H1 (cell line): ENCODE data around the gene SLC19A1. TPM values are rescaled to one million over a fixed set of nuclear protein-coding genes. Genes with fewer than 3 reads are reported as not detected.

Experiments
- CTCF ChIA-PET: fragments of 300-600 bp; sonication (Branson Sonifier 250); formaldehyde crosslinking; loops from one replicate; lab custom pipeline; 2021; ENCODE audit not compliant: partially characterized antibody; lab: Charles Lee
- POLR2A ChIA-PET: fragments of 300-600 bp; sonication (Branson Sonifier 250); formaldehyde crosslinking; loops from one replicate; lab custom pipeline; 2021; ENCODE audit warnings: inconsistent platforms; ENCODE audit not compliant: partially characterized antibody; lab: Charles Lee
- DNase-seq, 2 experiments: peaks; one replicate each; pipeline versions ENCODE4 v3.0.0 to v3.0.0-alpha.2; 2010 to 2022; ENCODE audit warnings: low spot score in 2 of 2, low read depth in 1 of 2, mixed read lengths in 1 of 2
- FAIRE-seq: peaks from 2 replicates; lab custom pipeline; 2011; peaks lifted over from hg19 to GRCh38; lab: Jason Lieb, UNC
- H2AFZ ChIP-seq: 2 replicates; pipeline ENCODE4 v1.8.1; 2012; ENCODE audit warnings: low read length, inconsistent platforms
- H2AK5ac ChIP-seq: 2 replicates; pipeline ENCODE4 v1.6.1; 2013; ENCODE audit warnings: low read depth, low read length
- H2BK120ac ChIP-seq: replicated peaks from 2 replicates; pipeline ENCODE3; 2013; ENCODE audit warnings: low read depth, low read length, inconsistent platforms
- H2BK12ac ChIP-seq: 2 replicates; pipeline ENCODE4 v1.6.1; 2013; ENCODE audit warnings: low read depth, low read length
- H2BK15ac ChIP-seq: 2 replicates; pipeline ENCODE4 v1.6.1; 2013; ENCODE audit warnings: low read length
- H2BK20ac ChIP-seq: 2 replicates; pipeline ENCODE4 v1.6.1; 2013; ENCODE audit warnings: low read length
- H2BK5ac ChIP-seq: 2 replicates; pipeline ENCODE4 v1.6.1; 2013; ENCODE audit warnings: low read depth, low read length
- H3K14ac ChIP-seq: 2 replicates; pipeline ENCODE4 v1.6.1; 2013; ENCODE audit warnings: inconsistent platforms; ENCODE audit not compliant: insufficient read length
- H3K18ac ChIP-seq: 2 replicates; pipeline ENCODE4 v1.6.1; 2013; ENCODE audit warnings: low read length; ENCODE audit errors: extremely low read depth
- H3K23ac ChIP-seq: 2 replicates; pipeline ENCODE4 v1.6.1; 2013; ENCODE audit warnings: inconsistent platforms; ENCODE audit not compliant: insufficient read length
- H3K23me2 ChIP-seq: 2 replicates; pipeline ENCODE4 v1.6.1; 2013; ENCODE audit warnings: low read depth, low read length
- H3K27ac ChIP-seq: 2 replicates; pipeline ENCODE4 v1.6.1; 2011; ENCODE audit warnings: low read depth, low read length, inconsistent platforms
- H3K27me3 ChIP-seq, 4 experiments: replicated peaks in 1 of 4; 1 replicate in 1 of 4; 2 replicates in 3 of 4; pipeline versions ENCODE4 v1.6.1 to v1.8.1; 2011 to 2013; ENCODE audit warnings: low read length in 3 of 4, mild to moderate bottlenecking in 3 of 4, inconsistent platforms in 2 of 4, mixed read lengths in 2 of 4, moderate library complexity in 1 of 4; ENCODE audit not compliant: control insufficient read depth in 3 of 4, insufficient read depth in 3 of 4; ENCODE audit errors: extremely low read depth in 1 of 4
- H3K36me3 ChIP-seq, 4 experiments: 2 replicates each; pipeline versions ENCODE4 v1.6.1 to v1.8.1; 2011 to 2013; ENCODE audit warnings: mild to moderate bottlenecking in 4 of 4, low read length in 3 of 4, moderate library complexity in 2 of 4, control low read depth in 1 of 4, inconsistent platforms in 1 of 4; ENCODE audit not compliant: insufficient read depth in 4 of 4, control insufficient read depth in 2 of 4
- H3K4ac ChIP-seq: replicated peaks from 2 replicates; pipeline ENCODE3; 2013; ENCODE audit warnings: low read length, low read depth, mixed read lengths, inconsistent platforms; ENCODE audit not compliant: insufficient read length
- H3K4me1 ChIP-seq, 4 experiments: replicated peaks in 1 of 4; 1 replicate in 1 of 4; 2 replicates in 3 of 4; pipeline versions ENCODE4 v1.6.1 to v1.8.1; 2011 to 2013; ENCODE audit warnings: low read length in 3 of 4, inconsistent platforms in 2 of 4, mixed read lengths in 1 of 4; ENCODE audit not compliant: insufficient read depth in 4 of 4, control insufficient read depth in 3 of 4
- H3K4me2 ChIP-seq, 2 experiments: 2 replicates each; pipeline versions ENCODE4 v1.6.1 to v1.8.1; 2011 to 2013; ENCODE audit warnings: low read depth in 2 of 2, low read length in 2 of 2, control low read depth in 1 of 2, inconsistent platforms in 1 of 2, mild to moderate bottlenecking in 1 of 2; ENCODE audit not compliant: insufficient read depth in 1 of 2
- H3K4me3 ChIP-seq, 4 experiments: fragments of 200-600, 300-600 bp in 1 of 4; sonication (generic), shearing (Covaris generic), sonication (Bioruptor Twin) in 1 of 4; 2 replicates each; pipeline versions ENCODE4 v1.5.1 to v1.8.1; 2011 to 2016; ENCODE audit warnings: low read length in 4 of 4, low read depth in 3 of 4, control low read depth in 2 of 4, inconsistent platforms in 2 of 4, mild to moderate bottlenecking in 2 of 4, mixed read lengths in 1 of 4, moderate library complexity in 1 of 4; ENCODE audit not compliant: insufficient read depth in 2 of 4; ENCODE audit errors: extremely low read depth in 1 of 4
- H3K56ac ChIP-seq: replicated peaks from 2 replicates; pipeline ENCODE3; 2013; ENCODE audit warnings: low read depth, mild to moderate bottlenecking, mixed read lengths, low read length, inconsistent platforms; ENCODE audit not compliant: insufficient read length
- H3K79me1 ChIP-seq: 2 replicates; pipeline ENCODE4 v1.6.1; 2013; ENCODE audit warnings: low read depth, low read length, control low read depth
- H3K79me2 ChIP-seq, 2 experiments: 2 replicates each; pipeline versions ENCODE4 v1.6.1 to v1.8.1; 2012 to 2013; ENCODE audit warnings: low read length in 2 of 2, mild to moderate bottlenecking in 2 of 2, inconsistent platforms in 1 of 2; ENCODE audit not compliant: insufficient read depth in 2 of 2, control insufficient read depth in 1 of 2
- H3K9ac ChIP-seq, 4 experiments: replicated peaks in 1 of 4; 1 replicate in 1 of 4; 2 replicates in 3 of 4; pipeline versions ENCODE4 v1.6.1 to v1.8.1; 2011 to 2013; ENCODE audit warnings: low read depth in 3 of 4, low read length in 3 of 4, control low read depth in 2 of 4, mild to moderate bottlenecking in 2 of 4, moderate library complexity in 2 of 4, inconsistent platforms in 1 of 4; ENCODE audit errors: extremely low read depth in 1 of 4
- H3K9me3 ChIP-seq, 2 experiments: 2 replicates each; pipeline versions ENCODE4 v1.6.1 to v1.8.1; 2012 to 2013; ENCODE audit warnings: mild to moderate bottlenecking in 2 of 2, moderate library complexity in 2 of 2, control low read depth in 1 of 2, inconsistent platforms in 1 of 2, low read depth in 1 of 2, low read length in 1 of 2, mixed read lengths in 1 of 2; ENCODE audit not compliant: insufficient read depth in 2 of 2
- H4K20me1 ChIP-seq, 2 experiments: replicated peaks in 1 of 2; 2 replicates each; pipeline versions ENCODE3 to v1.8.1; 2011 to 2013; ENCODE audit warnings: inconsistent platforms in 2 of 2, low read length in 2 of 2, mild to moderate bottlenecking in 1 of 2; ENCODE audit not compliant: insufficient read depth in 2 of 2, control insufficient read depth in 1 of 2
- H4K5ac ChIP-seq: 2 replicates; pipeline ENCODE4 v1.6.1; 2013; ENCODE audit warnings: low read length, low read depth, mixed read lengths, inconsistent platforms; ENCODE audit not compliant: insufficient read length
- H4K8ac ChIP-seq: 2 replicates; pipeline ENCODE4 v1.8.0; 2013; ENCODE audit warnings: mild to moderate bottlenecking, moderate library complexity, low read length, inconsistent platforms; ENCODE audit not compliant: insufficient read depth; ENCODE audit errors: extremely low read depth
- H4K91ac ChIP-seq: replicated peaks from 2 replicates; pipeline ENCODE3; 2013; ENCODE audit warnings: low read length, mixed read lengths, inconsistent platforms; ENCODE audit not compliant: insufficient read length
- CHD2 ChIP-seq: IDR thresholded peaks from 2 replicates; pipeline ENCODE4 v1.6.1; 2012; ENCODE audit warnings: low read length, improper control_type of control experiment
- HDAC2 ChIP-seq, 2 experiments: fragments of 300-600 bp in 1 of 2; sonication (generic) in 1 of 2; IDR thresholded peaks; 2 replicates each; pipeline ENCODE4 v1.6.1; 2011 to 2012; ENCODE audit warnings: low read depth in 2 of 2, low read length in 2 of 2, mild to moderate bottlenecking in 2 of 2, moderate library complexity in 2 of 2, borderline replicate concordance in 1 of 2, inconsistent platforms in 1 of 2
- POLR2A ChIP-seq, 2 experiments: IDR thresholded peaks; 1 replicate in 1 of 2; 2 replicates in 1 of 2; pipeline ENCODE4 v1.6.1; 2011; ENCODE audit warnings: low read depth in 2 of 2, low read length in 2 of 2, mild to moderate bottlenecking in 2 of 2; ENCODE audit errors: control extremely low read depth in 1 of 2
- TAF7 ChIP-seq: optimal IDR thresholded peaks from 2 replicates; pipeline ENCODE3; 2011; ENCODE audit warnings: low read depth, mild to moderate bottlenecking, inconsistent platforms, low read length, moderate library complexity, borderline replicate concordance
- WGBS, 2 experiments: shearing (Covaris generic) in 1 of 2; methylation state at CpG; one replicate each; pipeline versions ENCODE4 v1.1.6 to v1.1.7; 2013 to 2015; ENCODE audit warnings: low lambda C conversion rate in 2 of 2, mixed read lengths in 2 of 2, inconsistent platforms in 1 of 2, low coverage in 1 of 2, missing lambda C conversion rate in 1 of 2; ENCODE audit not compliant: insufficient replicate concordance in 2 of 2, insufficient coverage in 1 of 2, insufficient read length in 1 of 2; ENCODE audit errors: extremely low coverage in 1 of 2, missing lambda C conversion rate in 1 of 2; 5-methylcytosine and 5-hydroxymethylcytosine counted together
- polyA plus RNA-seq, 7 experiments: library from polyadenylated mRNA; depleted of rRNA in 3 of 7; stranded (reverse) in 5 of 7; unstranded in 2 of 7; fragments of >200 nt in 5 of 7; fragments of 200-250 nt in 2 of 7; gene quantifications; 1 replicate in 5 of 7; 2 replicates in 1 of 7; 4 replicates in 1 of 7; pipeline versions ENCODE4 v1.2.1 to v1.2.3, GENCODE V29; 2011 to 2013; ENCODE audit warnings: missing spikeins in 2 of 7, mixed read lengths in 2 of 7
- total RNA-seq: library from RNA; stranded (reverse); fragmentation: NEBNext Ultra II Directional; extraction: Animal tissue kit (Norgen Biotek cat#: 25700); gene quantifications from 2 replicates; pipeline ENCODE4 v1.2.1, GENCODE V29; 2021
- TF ChIP-seq, protein P1 (sequence below), 3 experiments: IDR thresholded peaks; 1 replicate in 2 of 3; 2 replicates in 1 of 3; pipeline versions ENCODE4 v1.5.1 to v1.6.1; 2011; ENCODE audit warnings: low read length in 3 of 3, mild to moderate bottlenecking in 3 of 3, inconsistent platforms in 2 of 3, low read depth in 1 of 3, moderate library complexity in 1 of 3; ENCODE audit not compliant: insufficient read depth in 1 of 3; ENCODE audit errors: control extremely low read depth in 1 of 3

SLC19A1 gene
- total and polyA plus RNA-seq, 2 of the 8 experiments (the other 6 are each of a cell fraction or from before 2014, with no cell fraction given), result 31.6 to 43.8 TPM

DNA sequence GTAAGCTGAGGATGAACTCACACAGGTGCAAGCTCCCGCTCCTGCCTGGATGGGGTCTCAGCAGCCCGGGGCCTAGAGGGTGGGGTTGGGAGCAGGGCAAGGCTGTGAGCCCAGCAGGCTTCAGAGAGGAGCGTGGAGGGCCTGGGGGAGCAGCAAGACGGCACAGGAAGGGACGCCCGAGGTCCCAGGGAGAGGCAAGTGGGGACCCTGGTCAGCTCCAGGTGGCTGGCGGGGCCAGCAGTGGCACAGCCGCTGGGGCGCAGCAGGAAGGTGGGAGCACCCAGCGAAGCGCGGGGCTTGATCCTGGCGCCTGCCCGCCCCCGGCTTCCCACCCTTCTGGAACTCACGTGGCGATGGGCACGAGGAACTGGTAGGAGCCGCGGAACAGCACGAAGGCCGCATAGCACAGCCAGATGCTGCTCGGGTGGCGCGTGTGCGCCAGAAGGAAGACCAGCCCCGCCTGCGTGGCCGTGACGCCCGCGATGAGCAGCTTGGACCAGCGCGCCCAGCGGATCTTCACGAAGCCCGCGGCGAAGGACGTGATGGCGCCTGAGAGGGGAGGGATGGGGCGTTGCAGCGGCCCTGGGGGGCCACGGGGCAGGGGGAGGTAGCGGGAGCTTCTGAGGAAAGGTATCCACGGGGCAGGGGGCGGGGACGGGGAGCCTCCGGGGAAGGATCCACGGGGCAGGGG lies 11.7 kb downstream of the SLC19A1 start:
- Histone ChIP-seq H2BK120ac (no peak overlapping the region), H3K79me1 (peaks cover 3% of the 10 kb centered on the region), H3K56ac (peak overlapping the region; percentile 46), H2BK5ac (peak overlapping the region; percentile 12; the same call in 1 of the 2 replicates), H3K14ac (no peak overlapping the region), H2BK12ac (peak overlapping the region; percentile 70; the same call in 1 of the 2 replicates), H3K9ac (no peak overlapping the region), H3K23me2 (peaks cover 10% of the 10 kb centered on the region), H3K18ac (no peak overlapping the region), H3K23ac (no peak overlapping the region), H3K4me3 (no peak overlapping the region), H3K4ac (no peak overlapping the region), H2BK20ac (no peak overlapping the region), H3K4me2 (no peak overlapping the region), H4K5ac (no peak overlapping the region), H3K27me3 (no peaks in the 10 kb centered on the region; a peak in 1 of 7 replicates), H4K91ac (no peak overlapping the region), H3K27ac (no peak overlapping the region), H2BK15ac (no peak overlapping the region), H3K4me1 (peaks cover 0 to 2% (median 0%) of the 10 kb centered on the region in 4 experiments; a peak in 3 of 7 replicates), H2AFZ (no peak overlapping the region), H3K36me3 (peaks cover 7 to 23% (median 13%) of the 10 kb centered on the region in 4 experiments; a peak in 6 of 8 replicates), H3K9me3 (no peaks in the 10 kb centered on the region; a peak in 1 of 4 replicates), H3K79me2 (0 out of 4 replicates have a peak, but pooled peaks cover 0 to under 1% of the 10 kb centered on the region in 2 experiments), H4K20me1 (peaks cover 7 to 28% of the 10 kb centered on the region in 2 experiments), H2AK5ac (no peak overlapping the region; the same call in 1 of the 2 replicates), H4K8ac (no peak overlapping the region; the same call in 1 of the 2 replicates)
- ChIA-PET CTCF (interaction anchor here (0.8 to 1.1 kb wide), 2 partner anchors 15 to 268 kb away, joined by 3 to 5 read pairs; no protein-coding TSS in a partner anchor), POLR2A (interaction anchor here (0.7 kb wide), 1 partner anchor 112 kb away, joined by 3 read pairs; no protein-coding TSS in a partner anchor)
- TF ChIP-seq POLR2A (IDR thresholded peaks at IDR 0.05; ENCODE audit: control extremely low read depth in 1 of 2, low read depth in 2 of 2, low read length in 2 of 2) (no peak), HDAC2 (IDR thresholded peaks at IDR 0.05; ENCODE audit: borderline replicate concordance in 1 of 2, low read depth in 2 of 2, low read length in 2 of 2) (no peak), CHD2 (no peak), TAF7 (no peak)
- TF ChIP-seq, protein P1, sequence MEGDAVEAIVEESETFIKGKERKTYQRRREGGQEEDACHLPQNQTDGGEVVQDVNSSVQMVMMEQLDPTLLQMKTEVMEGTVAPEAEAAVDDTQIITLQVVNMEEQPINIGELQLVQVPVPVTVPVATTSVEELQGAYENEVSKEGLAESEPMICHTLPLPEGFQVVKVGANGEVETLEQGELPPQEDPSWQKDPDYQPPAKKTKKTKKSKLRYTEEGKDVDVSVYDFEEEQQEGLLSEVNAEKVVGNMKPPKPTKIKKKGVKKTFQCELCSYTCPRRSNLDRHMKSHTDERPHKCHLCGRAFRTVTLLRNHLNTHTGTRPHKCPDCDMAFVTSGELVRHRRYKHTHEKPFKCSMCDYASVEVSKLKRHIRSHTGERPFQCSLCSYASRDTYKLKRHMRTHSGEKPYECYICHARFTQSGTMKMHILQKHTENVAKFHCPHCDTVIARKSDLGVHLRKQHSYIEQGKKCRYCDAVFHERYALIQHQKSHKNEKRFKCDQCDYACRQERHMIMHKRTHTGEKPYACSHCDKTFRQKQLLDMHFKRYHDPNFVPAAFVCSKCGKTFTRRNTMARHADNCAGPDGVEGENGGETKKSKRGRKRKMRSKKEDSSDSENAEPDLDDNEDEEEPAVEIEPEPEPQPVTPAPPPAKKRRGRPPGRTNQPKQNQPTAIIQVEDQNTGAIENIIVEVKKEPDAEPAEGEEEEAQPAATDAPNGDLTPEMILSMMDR (IDR thresholded peaks at IDR 0.05; ENCODE audit: control extremely low read depth in 1 of 3, insufficient read depth in 1 of 3, low read depth in 1 of 3, low read length in 3 of 3), result no peak
- DNase-seq, result peak in 1 of 2 experiments; percentile 39
- no peak for FAIRE-seq
- 81% methylated on average over 14 of the region's 50 CpGs; no CpG with 5 or more reads in 1 of the 2 experiments for WGBS, 2 experiments
